ENCODE data around the gene PPP4R1.

PPP4R1 gene

DNA sequence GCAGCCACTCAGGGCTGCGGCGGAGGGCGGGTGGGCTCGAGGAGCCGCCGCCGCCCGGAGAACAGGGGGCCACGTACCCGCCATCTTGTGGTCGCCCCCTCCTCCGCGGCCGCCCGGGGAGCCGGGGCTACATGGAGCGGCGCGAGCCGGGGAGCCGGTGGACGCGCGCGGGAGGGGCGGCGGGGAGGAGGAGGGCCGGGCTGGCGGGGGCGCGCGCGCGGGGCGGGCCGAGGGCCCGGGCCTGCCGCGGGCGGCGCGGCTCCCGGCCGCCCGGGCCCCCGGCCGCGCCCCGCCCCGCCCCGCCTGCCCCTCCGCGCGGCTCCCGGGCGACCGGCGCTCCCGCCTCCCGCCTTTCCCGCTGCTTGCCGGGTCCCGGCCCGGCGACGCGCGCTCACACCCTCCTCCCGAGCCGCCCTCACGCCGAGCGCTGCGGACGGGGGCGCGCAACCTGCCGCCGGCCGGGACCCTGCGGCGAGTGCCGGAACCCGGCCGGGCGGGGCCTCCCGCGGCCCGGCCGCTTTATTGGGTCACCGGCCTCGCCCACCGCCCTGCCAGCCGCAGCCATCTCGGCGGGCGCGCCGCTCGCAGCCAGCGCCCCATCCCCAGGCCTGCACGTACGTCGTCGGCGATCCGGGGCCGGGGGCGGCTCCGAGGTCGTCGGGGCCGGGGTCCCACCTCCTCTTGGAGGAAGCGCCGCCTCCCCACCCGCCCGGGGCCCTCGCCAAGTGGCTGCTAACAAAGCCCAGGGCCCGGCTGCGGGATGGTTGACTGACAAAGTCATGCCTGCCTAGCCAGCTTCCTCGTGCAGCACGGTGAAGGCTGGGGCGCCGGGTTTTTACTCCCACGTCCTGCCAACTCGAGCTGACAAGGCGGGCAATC lies at the start of gene PPP4R1:
Gene PPP4R1, minus strand, starts transcription at position 159 of the 879 bp plus-strand sequence. Its CDS starts 75 bp downstream, at position 84.
- H3K9me3 Mint-ChIP-seq, result no peaks in the 10 kb centered on the region
- peaks cover 33% of the 10 kb centered on the region for H3K4me1 Mint-ChIP-seq (ENCODE audit: low read depth)
- peaks cover 28% of the 10 kb centered on the region for H3K36me3 Mint-ChIP-seq (ENCODE audit: low read depth)
- H3K4me3 Mint-ChIP-seq, result peak within 1 kb of the TSS; percentile 98
- H3K27me3 Mint-ChIP-seq, result no peaks in the 10 kb centered on the region
- intact Hi-C loops (cut with micrococcal nuclease), result loop anchor here (5.0 to 10.0 kb wide), 5 partner anchors 50 to 910 kb away; partner anchors contain the start of genes NAPG, RAB31 and VAPA
- peak within 1 kb of the TSS; percentile 93 for H3K27ac Mint-ChIP-seq

DNA sequence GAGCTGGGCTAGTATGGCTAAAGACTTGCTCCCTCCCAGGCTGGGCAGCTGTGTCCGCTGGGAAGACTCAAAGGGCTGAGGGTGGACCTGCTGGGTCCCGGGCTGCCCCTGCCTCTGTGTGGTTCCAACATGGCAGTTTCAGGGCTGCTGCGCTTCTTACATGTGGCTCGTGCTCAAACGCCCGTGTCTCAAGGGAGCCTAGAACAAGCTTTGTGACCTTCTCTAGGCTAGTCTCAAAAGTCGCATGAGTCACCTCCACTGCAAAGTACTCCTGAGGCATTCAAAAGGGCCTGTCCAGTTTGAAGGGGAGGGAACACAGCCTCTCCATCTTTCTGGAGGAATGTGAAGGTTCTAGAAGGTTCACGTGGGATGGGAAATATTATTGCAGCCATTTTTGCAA lies 49.0 kb upstream of the PPP4R1 start:
- H3K4me1 Mint-ChIP-seq (ENCODE audit: low read depth), result no peaks in the 10 kb centered on the region
- no peak overlapping the region for H3K4me3 Mint-ChIP-seq
- intact Hi-C loops (cut with micrococcal nuclease), result loop anchor here (10.0 kb wide), 1 partner anchor 49 kb away; the partner anchor contains the start of gene PPP4R1
- peaks cover 1% of the 10 kb centered on the region for H3K27me3 Mint-ChIP-seq
- no peaks in the 10 kb centered on the region for H3K9me3 Mint-ChIP-seq
- no peak overlapping the region for H3K27ac Mint-ChIP-seq
- no peaks in the 10 kb centered on the region for H3K36me3 Mint-ChIP-seq (ENCODE audit: low read depth)

GRCh38 chr18:9661564-9661963 lies 47.2 kb upstream of the PPP4R1 start:
- Mint-ChIP-seq H3K4me3 (no peak overlapping the region), H3K27me3 (peaks cover 1% of the 10 kb centered on the region), H3K27ac (no peak overlapping the region), H3K9me3 (no peaks in the 10 kb centered on the region), H3K4me1 (ENCODE audit: low read depth) (no peaks in the 10 kb centered on the region), H3K36me3 (ENCODE audit: low read depth) (no peaks in the 10 kb centered on the region)
- intact Hi-C loops (cut with micrococcal nuclease), result loop anchor here (10.0 kb wide), 1 partner anchor 47 kb away; the partner anchor contains the start of gene PPP4R1

GRCh38 chr18:9659499-9660375 lies 45.4 kb upstream of the PPP4R1 start:
- peaks cover 1% of the 10 kb centered on the region for H3K27me3 Mint-ChIP-seq
- no peaks in the 10 kb centered on the region for H3K36me3 Mint-ChIP-seq (ENCODE audit: low read depth)
- H3K9me3 Mint-ChIP-seq, result no peaks in the 10 kb centered on the region
- intact Hi-C loops (cut with micrococcal nuclease), result loop anchor here (10.0 kb wide), 1 partner anchor 45 kb away; the partner anchor contains the start of gene PPP4R1
- H3K4me1 Mint-ChIP-seq (ENCODE audit: low read depth), result no peaks in the 10 kb centered on the region
- no peak overlapping the region for H3K4me3 Mint-ChIP-seq
- H3K27ac Mint-ChIP-seq, result no peak overlapping the region

- Mint-ChIP-seq H3K4me3 (no peak overlapping the region), H3K27me3 (peaks cover 1% of the 10 kb centered on the region), H3K27ac (no peak overlapping the region), H3K9me3 (no peaks in the 10 kb centered on the region), H3K4me1 (ENCODE audit: low read depth) (no peaks in the 10 kb centered on the region), H3K36me3 (ENCODE audit: low read depth) (no peaks in the 10 kb centered on the region)
- intact Hi-C loops (cut with micrococcal nuclease), result no loop called here
Measured at GRCh38 chr18:9658087-9658641, 43.8 kb upstream of the PPP4R1 start.

- H3K4me1 Mint-ChIP-seq (ENCODE audit: low read depth), result no peaks in the 10 kb centered on the region
- intact Hi-C loops (cut with micrococcal nuclease), result no loop called here
Measured at GRCh38 chr18:9655232-9655767, 40.9 kb upstream of the PPP4R1 start.

DNA sequence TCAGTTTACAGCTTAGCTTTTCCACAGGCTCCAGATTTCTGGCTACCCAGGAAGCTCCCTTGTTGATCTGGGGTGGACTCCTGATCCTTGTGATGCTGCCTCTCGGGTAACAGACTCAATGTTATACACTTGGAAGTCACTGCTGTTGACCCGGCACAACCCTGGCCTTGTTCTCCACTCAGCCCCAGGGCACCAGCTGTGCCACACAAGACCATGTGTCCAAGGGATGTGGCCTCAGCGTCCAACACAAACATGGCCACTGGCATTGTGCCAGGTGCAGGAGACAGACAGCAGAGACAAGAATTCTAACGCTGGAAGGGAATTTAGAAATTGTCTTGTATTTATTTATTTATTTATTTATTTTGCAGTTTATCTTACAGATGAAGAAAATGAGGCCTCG lies 39.0 kb upstream of the PPP4R1 start:
- Mint-ChIP-seq H3K4me1 (ENCODE audit: low read depth) (peaks cover 6% of the 10 kb centered on the region), H3K9me3 (no peaks in the 10 kb centered on the region), H3K36me3 (ENCODE audit: low read depth) (no peaks in the 10 kb centered on the region), H3K27me3 (no peaks in the 10 kb centered on the region), H3K4me3 (no peak overlapping the region), H3K27ac (no peak overlapping the region)
- intact Hi-C loops (cut with micrococcal nuclease), result no loop called here

More at GRCh38 chr18:9655232-9655767, 40.9 kb upstream of the PPP4R1 start:
- Mint-ChIP-seq H3K4me3 (no peak overlapping the region), H3K9me3 (no peaks in the 10 kb centered on the region), H3K36me3 (ENCODE audit: low read depth) (no peaks in the 10 kb centered on the region), H3K27me3 (peaks cover 1% of the 10 kb centered on the region), H3K27ac (no peak overlapping the region)

- Mint-ChIP-seq H3K36me3 (ENCODE audit: low read depth) (no peaks in the 10 kb centered on the region), H3K27me3 (no peaks in the 10 kb centered on the region), H3K27ac (no peak overlapping the region), H3K9me3 (no peaks in the 10 kb centered on the region), H3K4me3 (no peak overlapping the region), H3K4me1 (ENCODE audit: low read depth) (peaks cover 24% of the 10 kb centered on the region)
- intact Hi-C loops (cut with micrococcal nuclease), result no loop called here
Measured at GRCh38 chr18:9649164-9649540, 34.8 kb upstream of the PPP4R1 start.

DNA sequence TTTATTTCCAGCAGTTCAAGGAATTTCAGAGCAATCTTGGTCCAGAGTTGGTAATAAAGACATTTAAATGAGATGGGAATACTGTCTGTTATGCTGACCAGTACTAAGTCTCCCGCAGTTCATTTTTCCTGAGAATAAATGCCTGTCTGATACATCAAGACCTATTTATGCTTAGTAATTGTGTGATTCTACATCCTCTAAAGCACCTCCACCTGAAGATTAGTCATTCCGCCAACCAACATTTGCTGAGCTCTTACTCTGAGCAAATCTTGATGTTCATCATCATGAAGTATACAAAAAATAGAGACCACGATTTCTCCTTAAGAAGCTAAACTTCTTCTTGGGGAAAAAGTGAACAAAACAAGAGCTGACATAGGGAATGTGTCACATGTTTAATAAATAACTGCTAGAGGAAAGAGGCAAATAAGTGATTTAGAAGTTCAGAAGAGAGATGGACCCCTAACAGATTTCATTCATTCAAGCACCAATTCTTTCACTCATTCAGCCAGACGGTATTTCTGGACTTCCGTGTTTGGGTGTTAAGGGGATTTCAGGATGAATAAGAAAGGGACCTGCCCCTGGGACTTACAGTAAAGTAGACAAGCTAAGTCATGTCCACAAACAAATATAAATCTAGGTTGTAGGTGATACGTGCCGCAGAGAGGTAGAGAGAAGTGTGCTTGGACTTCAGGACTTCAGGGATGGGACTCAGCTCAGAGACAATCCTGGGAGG lies 34.2 kb upstream of the PPP4R1 start:
- no peaks in the 10 kb centered on the region for H3K36me3 Mint-ChIP-seq (ENCODE audit: low read depth)
- H3K27me3 Mint-ChIP-seq, result no peaks in the 10 kb centered on the region
- intact Hi-C loops (cut with micrococcal nuclease), result no loop called here
- peaks cover 24% of the 10 kb centered on the region for H3K4me1 Mint-ChIP-seq (ENCODE audit: low read depth)
- no peaks in the 10 kb centered on the region for H3K9me3 Mint-ChIP-seq
- no peak overlapping the region for H3K27ac Mint-ChIP-seq
- H3K4me3 Mint-ChIP-seq, result no peak overlapping the region

GRCh38 chr18:9647496-9648323 lies 33.4 kb upstream of the PPP4R1 start:
- no peak overlapping the region for H3K4me3 Mint-ChIP-seq
- no peaks in the 10 kb centered on the region for H3K27me3 Mint-ChIP-seq
- H3K27ac Mint-ChIP-seq, result peak overlapping the region; percentile 33
- no peaks in the 10 kb centered on the region for H3K9me3 Mint-ChIP-seq
- no peaks in the 10 kb centered on the region for H3K36me3 Mint-ChIP-seq (ENCODE audit: low read depth)
- peaks cover 24% of the 10 kb centered on the region for H3K4me1 Mint-ChIP-seq (ENCODE audit: low read depth)
- intact Hi-C loops (cut with micrococcal nuclease), result no loop called here

- H3K27ac Mint-ChIP-seq, result no peak overlapping the region
- H3K4me3 Mint-ChIP-seq, result no peak overlapping the region
- H3K4me1 Mint-ChIP-seq (ENCODE audit: low read depth), result peaks cover 20% of the 10 kb centered on the region
- intact Hi-C loops (cut with micrococcal nuclease), result no loop called here
- no peaks in the 10 kb centered on the region for H3K9me3 Mint-ChIP-seq
- peaks cover 3% of the 10 kb centered on the region for H3K27me3 Mint-ChIP-seq
- H3K36me3 Mint-ChIP-seq (ENCODE audit: low read depth), result no peaks in the 10 kb centered on the region
Measured at GRCh38 chr18:9643549-9643948, 29.2 kb upstream of the PPP4R1 start.

- Mint-ChIP-seq H3K27ac (no peak overlapping the region), H3K4me1 (ENCODE audit: low read depth) (peaks cover 14% of the 10 kb centered on the region), H3K27me3 (peaks cover 3% of the 10 kb centered on the region), H3K9me3 (no peaks in the 10 kb centered on the region), H3K36me3 (ENCODE audit: low read depth) (no peaks in the 10 kb centered on the region), H3K4me3 (no peak overlapping the region)
- intact Hi-C loops (cut with micrococcal nuclease), result no loop called here
Measured at GRCh38 chr18:9642799-9643462, 28.6 kb upstream of the PPP4R1 start.
